WTC11 (cell line): ENCODE results near the gene CORO2B. TPM values are rescaled to one million over a fixed set of nuclear protein-coding genes. Genes with fewer than 3 reads are reported as not detected.

Experiments used
- ATAC-seq: fragments of 200-7000 bp; cut with Tn5 transposase; 2 replicates; pipeline ENCODE4 v1.10.0; 2021; ENCODE audit warnings: mild to moderate bottlenecking, moderate library complexity
- CTCF ChIA-PET: fragments of 300-600 bp; sonication (Branson Sonifier 250); formaldehyde crosslinking; loops from one replicate; lab custom pipeline; 2021; ENCODE audit warnings: antibody characterized with exemption; lab: Charles Lee
- POLR2A ChIA-PET: fragments of 350-600 bp; sonication (Branson Sonifier 250); formaldehyde crosslinking; loops from one replicate; lab custom pipeline; 2021; ENCODE audit warnings: antibody characterized with exemption; lab: Charles Lee
- DNase-seq: peaks from one replicate; pipeline ENCODE4 v3.0.0; 2021; ENCODE audit warnings: low spot score
- H3K27ac Mint-ChIP-seq: 2 replicates; pipeline ENCODE4 v1.8.0; 2021; ENCODE audit warnings: mixed read lengths
- H3K27me3 Mint-ChIP-seq: 2 replicates; pipeline ENCODE4 v1.8.0; 2021; ENCODE audit warnings: low read depth, mild to moderate bottlenecking, moderate library complexity, mixed read lengths
- H3K36me3 Mint-ChIP-seq: 2 replicates; pipeline ENCODE4 v1.8.0; 2021; ENCODE audit warnings: mixed read lengths
- H3K4me1 Mint-ChIP-seq: 2 replicates; pipeline ENCODE4 v1.8.0; 2022; ENCODE audit warnings: mixed read lengths
- H3K4me3 Mint-ChIP-seq: 2 replicates; pipeline ENCODE4 v1.8.0; 2021; ENCODE audit warnings: mild to moderate bottlenecking, moderate library complexity, mixed read lengths
- H3K9me3 Mint-ChIP-seq: 2 replicates; pipeline ENCODE4 v1.8.0; 2021; ENCODE audit warnings: mixed read lengths
- AFF4 ChIP-seq: sonication (generic); formaldehyde crosslinking; IDR thresholded peaks from 2 replicates; pipeline ENCODE4 v1.8.1; 2023; ENCODE audit warnings: mild to moderate bottlenecking, missing genetic modification reagents, borderline replicate concordance
- AR ChIP-seq: fragments of 250-450 bp; sonication (Bioruptor Pico); IDR thresholded peaks from 2 replicates; pipeline ENCODE4 v1.9.0; 2021; ENCODE audit warnings: mild to moderate bottlenecking
- CREB1 ChIP-seq: sonication (generic); formaldehyde crosslinking; IDR thresholded peaks from 2 replicates; pipeline ENCODE4 v1.8.0; 2023; ENCODE audit warnings: mild to moderate bottlenecking, missing genetic modification reagents
- FOXJ3 ChIP-seq: sonication (generic); formaldehyde crosslinking; IDR thresholded peaks from 2 replicates; pipeline ENCODE4 v1.9.0; 2021; ENCODE audit warnings: missing genetic modification reagents, mild to moderate bottlenecking, borderline replicate concordance
- HMGA2 ChIP-seq: fragments of 250-450 bp; sonication (Bioruptor Pico); IDR thresholded peaks from 2 replicates; pipeline ENCODE4 v1.4.0; 2021; ENCODE audit warnings: mild to moderate bottlenecking, moderate library complexity
- IRF1 ChIP-seq: sonication (generic); formaldehyde crosslinking; IDR thresholded peaks from 2 replicates; pipeline ENCODE4 v1.8.0; 2023; ENCODE audit warnings: missing genetic modification reagents
- JAZF1 ChIP-seq: fragments of 250-450 bp; sonication (Bioruptor Pico); IDR thresholded peaks from 2 replicates; pipeline ENCODE4 v1.9.0; 2021; ENCODE audit warnings: moderate library complexity, mild to moderate bottlenecking, inconsistent platforms
- MLX ChIP-seq: sonication (generic); formaldehyde crosslinking; IDR thresholded peaks from 2 replicates; pipeline ENCODE4 v1.8.1; 2023; ENCODE audit warnings: mild to moderate bottlenecking, missing genetic modification reagents, moderate library complexity
- MYBL2 ChIP-seq: sonication (generic); formaldehyde crosslinking; IDR thresholded peaks from 2 replicates; pipeline ENCODE4 v1.8.1; 2023; ENCODE audit warnings: mild to moderate bottlenecking, moderate library complexity, missing genetic modification reagents
- NFYB ChIP-seq: sonication (generic); formaldehyde crosslinking; conservative IDR thresholded peaks from 2 replicates; pipeline ENCODE4 v1.8.0; 2022; ENCODE audit warnings: low read depth, missing genetic modification reagents
- NR3C1 ChIP-seq: sonication (generic); formaldehyde crosslinking; conservative IDR thresholded peaks from 2 replicates; pipeline ENCODE4 v1.8.1; 2023; ENCODE audit warnings: low read depth, mild to moderate bottlenecking, missing genetic modification reagents
- RORB ChIP-seq: fragments of 250-450 bp; sonication (Bioruptor Pico); IDR thresholded peaks from 2 replicates; pipeline ENCODE4 v1.9.0; 2021; ENCODE audit warnings: mild to moderate bottlenecking
- TCF7 ChIP-seq: sonication (generic); formaldehyde crosslinking; IDR thresholded peaks from 2 replicates; pipeline ENCODE4 v1.8.0; 2022; ENCODE audit warnings: mild to moderate bottlenecking, low read depth, missing genetic modification reagents, moderate library complexity
- ZBTB21 ChIP-seq: sonication (generic); formaldehyde crosslinking; IDR thresholded peaks from 2 replicates; pipeline ENCODE4 v1.8.1; 2023; ENCODE audit warnings: mild to moderate bottlenecking, missing genetic modification reagents, borderline replicate concordance
- ZBTB43 ChIP-seq: sonication (generic); formaldehyde crosslinking; IDR thresholded peaks from 2 replicates; pipeline ENCODE4 v1.8.1; 2023; ENCODE audit warnings: mild to moderate bottlenecking, missing genetic modification reagents
- ZNF121 ChIP-seq: sonication (generic); formaldehyde crosslinking; IDR thresholded peaks from 2 replicates; pipeline ENCODE4 v1.8.0; 2023; ENCODE audit warnings: missing genetic modification reagents
- ZNF281 ChIP-seq: sonication (generic); formaldehyde crosslinking; IDR thresholded peaks from 2 replicates; pipeline ENCODE4 v1.8.0; 2023; ENCODE audit warnings: mild to moderate bottlenecking, missing genetic modification reagents
- ZNF317 ChIP-seq: sonication (generic); formaldehyde crosslinking; IDR thresholded peaks from 2 replicates; pipeline ENCODE4 v1.8.1; 2023; ENCODE audit warnings: low read depth, mild to moderate bottlenecking, moderate library complexity, missing genetic modification reagents, borderline replicate concordance
- ZNF416 ChIP-seq: fragments of 250-450 bp; sonication (Bioruptor Pico); IDR thresholded peaks from 2 replicates; pipeline ENCODE4 v1.9.0; 2021; ENCODE audit warnings: mild to moderate bottlenecking, inconsistent platforms
- total RNA-seq: library from RNA; stranded (reverse); gene quantifications from 3 replicates; pipeline ENCODE4 v1.2.3, GENCODE V29; 2021

The CORO2B gene
- total RNA-seq, 1 experiment from 2014 or later, result 4.9 TPM

- TF ChIP-seq ZBTB21 (no peak), MLX (no peak), AR (CRISPR knock-in tag) (no peak)
These were observed 185.3 kb downstream of the CORO2B start (continued) for GRCh38 chr15:68764090-68764489.

- Mint-ChIP-seq H3K27ac (no peak overlapping the region), H3K4me3 (no peak overlapping the region), H3K4me1 (no peaks in the 10 kb centered on the region), H3K27me3 (no peaks in the 10 kb centered on the region), H3K9me3 (no peaks in the 10 kb centered on the region), H3K36me3 (no peaks in the 10 kb centered on the region)
- DNase-seq (no peak), ATAC-seq (no peak)
- CTCF ChIA-PET, result interaction anchor here (0.9 kb wide), 1 partner anchor 109 kb away, joined by 4 read pairs; no protein-coding TSS in a partner anchor
- POLR2A ChIA-PET, result no interaction called here
- TF ChIP-seq ZNF416 (no peak), ZNF121 (CRISPR knock-in tag) (no peak), NR3C1 (CRISPR knock-in tag) (no peak), HMGA2 (no peak), ZNF281 (no peak), NFYB (CRISPR knock-in tag) (no peak), ZBTB43 (CRISPR knock-in tag) (no peak), JAZF1 (CRISPR knock-in tag) (no peak), AFF4 (CRISPR knock-in tag) (no peak), CREB1 (CRISPR knock-in tag) (no peak), IRF1 (no peak), MYBL2 (no peak), FOXJ3 (CRISPR knock-in tag) (no peak), RORB (CRISPR knock-in tag) (no peak), AR (CRISPR knock-in tag) (no peak), TCF7 (no peak), ZNF317 (no peak)
These were observed 187.0 kb downstream of the CORO2B start for GRCh38 chr15:68765602-68766368.
